K562 (cell line): ENCODE results near the gene DLGAP1. TPM values are rescaled to one million over a fixed set of nuclear protein-coding genes. Genes with fewer than 3 reads are reported as not detected.

Source experiments
- ATAC-seq: fragments of 200-7000 bp; cut with Tn5 transposase; 3 replicates; pipeline ENCODE4 v1.9.1; 2020; ENCODE audit warnings: moderate library complexity
- BruUV-seq: library from RNA; stranded (reverse); fragments of 400-500 nt; replicated peaks from 2 replicates; lab custom pipeline; 2021; lab: Mats Ljungman, UMichigan
- CTCF ChIA-PET: fragments of 300-600 bp; formaldehyde crosslinking; extraction: SDS; loops from one replicate; lab custom pipeline; 2021; ENCODE audit warnings: low intra/inter-chr PET ratio; lab: Yijun Ruan, JAX
- POLR2A ChIA-PET: fragments of 300-600, 350-650 bp; sonication (Branson Sonifier 250); formaldehyde crosslinking; extraction: SDS; loops from one replicate; lab custom pipeline; 2021; ENCODE audit warnings: antibody characterized with exemption, inconsistent platforms; lab: Yijun Ruan, JAX
- DNase-seq, 4 experiments: peaks; one replicate each; pipeline versions ENCODE4 v3.0.0 to v3.0.0-alpha.2; 2011 to 2018; ENCODE audit warnings: low spot score in 3 of 4, mixed read lengths in 3 of 4; ENCODE audit errors: extremely low read depth in 1 of 4
- FAIRE-seq: peaks from 2 replicates; lab custom pipeline; 2011; peaks lifted over from hg19 to GRCh38; lab: Jason Lieb, UNC
- H2AFZ ChIP-seq: 2 replicates; pipeline ENCODE4 v1.6.0; 2011; ENCODE audit warnings: low read depth, low read length, control low read depth, inconsistent platforms
- H3K27ac ChIP-seq: fragments of 200-600 bp; 3 replicates; pipeline ENCODE4 v1.8.0; 2011; ENCODE audit warnings: low read depth, mild to moderate bottlenecking, control low read depth, inconsistent platforms, low read length, moderate library complexity, mixed read lengths; ENCODE audit errors: extremely low read depth
- H3K27me3 ChIP-seq, 2 experiments: fragments of 300-600 bp in 1 of 2; 2 replicates in 1 of 2; 3 replicates in 1 of 2; pipeline versions ENCODE4 v1.6.0 to v1.8.0; 2011; ENCODE audit warnings: inconsistent platforms in 2 of 2, low read length in 2 of 2, mild to moderate bottlenecking in 1 of 2, mixed read lengths in 1 of 2, moderate library complexity in 1 of 2; ENCODE audit not compliant: control insufficient read depth in 2 of 2, insufficient read depth in 2 of 2
- H3K36me3 ChIP-seq: fragments of 300-600 bp; 3 replicates; pipeline ENCODE4 v1.8.0; 2011; ENCODE audit warnings: mild to moderate bottlenecking, low read length, inconsistent platforms; ENCODE audit not compliant: control insufficient read depth, insufficient read depth
- H3K4me1 ChIP-seq, 2 experiments: fragments of 200-600 bp in 1 of 2; replicated peaks in 1 of 2; 2 replicates in 1 of 2; 3 replicates in 1 of 2; pipeline versions ENCODE4 v1.5.1 to v1.8.0; 2011; ENCODE audit warnings: inconsistent platforms in 2 of 2, low read length in 2 of 2, mild to moderate bottlenecking in 1 of 2, mixed read lengths in 1 of 2, moderate library complexity in 1 of 2; ENCODE audit not compliant: control insufficient read depth in 2 of 2, insufficient read depth in 2 of 2
- H3K4me2 ChIP-seq: 2 replicates; pipeline ENCODE4 v1.6.1; 2011; ENCODE audit warnings: low read length, control low read depth, inconsistent platforms, mixed read lengths; ENCODE audit not compliant: insufficient read depth
- H3K4me3 ChIP-seq: fragments of 200-600 bp; sonication (generic), shearing (Covaris generic); 2 replicates; pipeline ENCODE4 v1.5.1; 2016; ENCODE audit warnings: control low read depth, inconsistent platforms
- H3K79me2 ChIP-seq: fragments of 200-600 bp; 3 replicates; pipeline ENCODE4 v1.8.0; 2011; ENCODE audit warnings: low read length, inconsistent platforms; ENCODE audit not compliant: control insufficient read depth, insufficient read depth
- H3K9ac ChIP-seq, 2 experiments: 2 replicates each; pipeline versions ENCODE4 v1.6.0 to v1.6.1; 2011; ENCODE audit warnings: low read depth in 2 of 2, low read length in 2 of 2, control low read depth in 1 of 2, inconsistent platforms in 1 of 2, mild to moderate bottlenecking in 1 of 2, mixed read lengths in 1 of 2; ENCODE audit not compliant: insufficient read depth in 1 of 2
- H3K9me1 ChIP-seq: one replicate; pipeline ENCODE4 v1.6.0; 2011; ENCODE audit warnings: inconsistent platforms, mild to moderate bottlenecking, low read length, moderate library complexity; ENCODE audit not compliant: control insufficient read depth, insufficient read depth
- H3K9me3 ChIP-seq: replicated peaks from 2 replicates; pipeline ENCODE4 v1.5.1; 2011; ENCODE audit warnings: low read depth, low read length, inconsistent platforms; ENCODE audit not compliant: control insufficient read depth, insufficient read depth
- H4K20me1 ChIP-seq: replicated peaks from 2 replicates; pipeline ENCODE4 v1.6.1; 2011; ENCODE audit warnings: low read length, inconsistent platforms, mixed read lengths; ENCODE audit not compliant: control insufficient read depth, insufficient read depth
- C11orf30 ChIP-seq: fragments of 450-650 bp; IDR thresholded peaks from 2 replicates; pipeline ENCODE4 v1.6.1; 2016; ENCODE audit warnings: low read depth, mild to moderate bottlenecking
- MEF2D ChIP-seq: conservative IDR thresholded peaks from 2 replicates; pipeline ENCODE4 v1.6.1; 2016; ENCODE audit warnings: low read depth, missing genetic modification characterization, missing compliant biosample characterization
- NBN ChIP-seq: fragments of 450-650 bp; IDR thresholded peaks from 2 replicates; pipeline ENCODE4 v1.6.1; 2016; ENCODE audit warnings: low read depth, mild to moderate bottlenecking
- NR2C1 ChIP-seq, 2 experiments: fragments of 450-650 bp; IDR thresholded peaks; 2 replicates each; pipeline ENCODE4 v1.6.1; 2017; ENCODE audit warnings: mild to moderate bottlenecking in 2 of 2, antibody characterized with exemption in 1 of 2, inconsistent platforms in 1 of 2, missing compliant biosample characterization in 1 of 2, missing genetic modification characterization in 1 of 2
- TBL1XR1 ChIP-seq, 2 experiments: IDR thresholded peaks; 2 replicates each; pipeline ENCODE4 v1.6.1; 2012; ENCODE audit warnings: improper control_type of control experiment in 2 of 2, low read length in 2 of 2, mild to moderate bottlenecking in 1 of 2
- ZSCAN32 ChIP-seq: fragments of 450-650 bp; formaldehyde crosslinking; IDR thresholded peaks from 2 replicates; pipeline ENCODE4 v1.4.0; 2020; ENCODE audit warnings: mild to moderate bottlenecking, moderate library complexity
- in situ Hi-C: fragments of 300-500 bp; cut with MboI; formaldehyde crosslinking; loops from 4 replicates; pipeline ENCODE4 v1.15.0; 2018; ENCODE audit warnings: inconsistent platforms, mixed read lengths
- intact Hi-C: fragments of 100-400 bp; cut with micrococcal nuclease; formaldehyde crosslinking; loops from 2 replicates; pipeline ENCODE4 v1.14.2; 2022
- polyA plus RNA-seq, 8 experiments: library from polyadenylated mRNA; depleted of rRNA in 4 of 8; stranded (reverse) in 5 of 8; unstranded in 3 of 8; fragments of >200 nt; fragmentation: Nextera tagmentation in 2 of 8; fragmentation: Illumina TruSeq in 1 of 8; extraction: Ambion mirVana in 2 of 8; extraction: Trizol in 1 of 8; gene quantifications; 2 replicates each; pipeline versions ENCODE4 v1.2.1 to v1.2.3, GENCODE V29; 2011 to 2014; ENCODE audit warnings: inconsistent platforms in 1 of 8, missing spikeins in 1 of 8
- total RNA-seq, 7 experiments: library from RNA; depleted of rRNA in 6 of 7; stranded (reverse); fragments of >200 nt in 6 of 7; fragmentation: Illumina TruSeq in 2 of 7; extraction: Trizol in 2 of 7; gene quantifications; 2 replicates each; pipeline versions ENCODE4 v1.2.1 to v1.2.3, GENCODE V29; 2011 to 2021; ENCODE audit warnings: low replicate concordance in 1 of 7
- TF ChIP-seq, protein P1 (sequence below): fragments of 250-450 bp; sonication (Bioruptor Pico); IDR thresholded peaks from 2 replicates; pipeline ENCODE4 v1.4.0; 2020
- TF ChIP-seq, protein P2 (sequence below), 2 experiments: fragments of 200-800 bp in 1 of 2; sonication (Bioruptor generic) in 1 of 2; sonication (generic) in 1 of 2; formaldehyde crosslinking in 1 of 2; IDR thresholded peaks in 1 of 2; conservative IDR thresholded peaks in 1 of 2; 2 replicates each; pipeline versions ENCODE4 v1.5.0 to v1.6.1; 2016 to 2020; ENCODE audit warnings: missing compliant biosample characterization in 1 of 2, missing genetic modification characterization in 1 of 2, missing genetic modification reagents in 1 of 2

Gene DLGAP1
- total and polyA plus RNA-seq, 9 of the 15 experiments (the other 6 are each of a cell fraction or from before 2014, with no cell fraction given): 0.04 to 0.22 (median 0.08) TPM

- intact Hi-C loops (no loop called here), in situ Hi-C loops (no loop called here)
- H3K9me3 ChIP-seq: no peaks in the 10 kb centered on the region
- no peak overlapping the region for H3K4me2 ChIP-seq
- no peak for ATAC-seq
- H4K20me1 ChIP-seq: no peaks in the 10 kb centered on the region
- FAIRE-seq: no peak
- no peaks in the 10 kb centered on the region for H3K4me1 ChIP-seq
- H3K27me3 ChIP-seq: peaks cover 19 to 31% of the 10 kb centered on the region in 2 experiments
- no peak overlapping the region for H3K9ac ChIP-seq
- ChIA-PET CTCF (no interaction called here), POLR2A (interaction anchor here (0.7 kb wide), 1 partner anchor 71 kb away, joined by 3 read pairs; no protein-coding TSS in a partner anchor)
- no peak overlapping the region for H3K4me3 ChIP-seq
- no peaks in the 10 kb centered on the region for H3K9me1 ChIP-seq
- no peak overlapping the region for H2AFZ ChIP-seq
- 0 out of 2 replicates have a peak, but pooled peaks have one; percentile 23 for TF ChIP-seq C11orf30
- TF ChIP-seq TBL1XR1 (IDR thresholded peaks at IDR 0.05; ENCODE audit: low read length in 2 of 2): no peak
- TF ChIP-seq ZSCAN32 (CRISPR knock-in tag): no peak
- no peak for TF ChIP-seq MEF2D (tag)
- TF ChIP-seq, protein P1, sequence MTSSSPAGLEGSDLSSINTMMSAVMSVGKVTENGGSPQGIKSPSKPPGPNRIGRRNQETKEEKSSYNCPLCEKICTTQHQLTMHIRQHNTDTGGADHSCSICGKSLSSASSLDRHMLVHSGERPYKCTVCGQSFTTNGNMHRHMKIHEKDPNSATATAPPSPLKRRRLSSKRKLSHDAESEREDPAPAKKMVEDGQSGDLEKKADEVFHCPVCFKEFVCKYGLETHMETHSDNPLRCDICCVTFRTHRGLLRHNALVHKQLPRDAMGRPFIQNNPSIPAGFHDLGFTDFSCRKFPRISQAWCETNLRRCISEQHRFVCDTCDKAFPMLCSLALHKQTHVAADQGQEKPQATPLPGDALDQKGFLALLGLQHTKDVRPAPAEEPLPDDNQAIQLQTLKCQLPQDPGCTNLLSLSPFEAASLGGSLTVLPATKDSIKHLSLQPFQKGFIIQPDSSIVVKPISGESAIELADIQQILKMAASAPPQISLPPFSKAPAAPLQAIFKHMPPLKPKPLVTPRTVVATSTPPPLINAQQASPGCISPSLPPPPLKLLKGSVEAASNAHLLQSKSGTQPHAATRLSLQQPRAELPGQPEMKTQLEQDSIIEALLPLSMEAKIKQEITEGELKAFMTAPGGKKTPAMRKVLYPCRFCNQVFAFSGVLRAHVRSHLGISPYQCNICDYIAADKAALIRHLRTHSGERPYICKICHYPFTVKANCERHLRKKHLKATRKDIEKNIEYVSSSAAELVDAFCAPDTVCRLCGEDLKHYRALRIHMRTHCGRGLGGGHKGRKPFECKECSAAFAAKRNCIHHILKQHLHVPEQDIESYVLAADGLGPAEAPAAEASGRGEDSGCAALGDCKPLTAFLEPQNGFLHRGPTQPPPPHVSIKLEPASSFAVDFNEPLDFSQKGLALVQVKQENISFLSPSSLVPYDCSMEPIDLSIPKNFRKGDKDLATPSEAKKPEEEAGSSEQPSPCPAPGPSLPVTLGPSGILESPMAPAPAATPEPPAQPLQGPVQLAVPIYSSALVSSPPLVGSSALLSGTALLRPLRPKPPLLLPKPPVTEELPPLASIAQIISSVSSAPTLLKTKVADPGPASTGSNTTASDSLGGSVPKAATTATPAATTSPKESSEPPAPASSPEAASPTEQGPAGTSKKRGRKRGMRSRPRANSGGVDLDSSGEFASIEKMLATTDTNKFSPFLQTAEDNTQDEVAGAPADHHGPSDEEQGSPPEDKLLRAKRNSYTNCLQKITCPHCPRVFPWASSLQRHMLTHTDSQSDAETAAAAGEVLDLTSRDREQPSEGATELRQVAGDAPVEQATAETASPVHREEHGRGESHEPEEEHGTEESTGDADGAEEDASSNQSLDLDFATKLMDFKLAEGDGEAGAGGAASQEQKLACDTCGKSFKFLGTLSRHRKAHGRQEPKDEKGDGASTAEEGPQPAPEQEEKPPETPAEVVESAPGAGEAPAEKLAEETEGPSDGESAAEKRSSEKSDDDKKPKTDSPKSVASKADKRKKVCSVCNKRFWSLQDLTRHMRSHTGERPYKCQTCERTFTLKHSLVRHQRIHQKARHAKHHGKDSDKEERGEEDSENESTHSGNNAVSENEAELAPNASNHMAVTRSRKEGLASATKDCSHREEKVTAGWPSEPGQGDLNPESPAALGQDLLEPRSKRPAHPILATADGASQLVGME (CRISPR knock-in tag): no peak
- TF ChIP-seq NBN: no peak
- TF ChIP-seq, protein P2, sequence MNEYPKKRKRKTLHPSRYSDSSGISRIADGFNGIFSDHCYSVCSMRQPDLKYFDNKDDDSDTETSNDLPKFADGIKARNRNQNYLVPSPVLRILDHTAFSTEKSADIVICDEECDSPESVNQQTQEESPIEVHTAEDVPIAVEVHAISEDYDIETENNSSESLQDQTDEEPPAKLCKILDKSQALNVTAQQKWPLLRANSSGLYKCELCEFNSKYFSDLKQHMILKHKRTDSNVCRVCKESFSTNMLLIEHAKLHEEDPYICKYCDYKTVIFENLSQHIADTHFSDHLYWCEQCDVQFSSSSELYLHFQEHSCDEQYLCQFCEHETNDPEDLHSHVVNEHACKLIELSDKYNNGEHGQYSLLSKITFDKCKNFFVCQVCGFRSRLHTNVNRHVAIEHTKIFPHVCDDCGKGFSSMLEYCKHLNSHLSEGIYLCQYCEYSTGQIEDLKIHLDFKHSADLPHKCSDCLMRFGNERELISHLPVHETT (CRISPR knock-in tag; conservative IDR thresholded peaks at IDR 0.05 in 1 of 2, IDR thresholded peaks at IDR 0.05 in 1 of 2): no peak
- no peak for TF ChIP-seq NR2C1 (IDR thresholded peaks at IDR 0.05)
- no peak for TF ChIP-seq NR2C1 (tag; IDR thresholded peaks at IDR 0.05)
- no peak overlapping the region for H3K27ac ChIP-seq
- DNase-seq: peak in 1 of 4 experiments; percentile 6
- H3K36me3 ChIP-seq: no peaks in the 10 kb centered on the region
- H3K79me2 ChIP-seq: no peaks in the 10 kb centered on the region
- BruUV-seq: no TSS peak
Measured at GRCh38 chr18:3723554-3723953, 731.6 kb downstream of the DLGAP1 start.
